Measurements from ENCODE around the gene ZNF33A.
"Not testable (repeated sequence)": the region's sequence is repeated elsewhere in the genome, so short reads cannot be mapped to it uniquely, and the experiment has no call there.

- TF ChIP-seq CTCF (IDR thresholded peaks at IDR 0.05; ENCODE audit: low read depth, low read length, missing input control); TAF1 (conservative IDR thresholded peaks at IDR 0.05); YY1 (IDR thresholded peaks at IDR 0.05); HNF4A (conservative IDR thresholded peaks at IDR 0.05): not testable (repeated sequence)
Observed at GRCh38 chr10:38069663-38070062, 59.2 kb downstream of the ZNF33A start.
